ENCODE measurements around the gene CDH5.

DNA sequence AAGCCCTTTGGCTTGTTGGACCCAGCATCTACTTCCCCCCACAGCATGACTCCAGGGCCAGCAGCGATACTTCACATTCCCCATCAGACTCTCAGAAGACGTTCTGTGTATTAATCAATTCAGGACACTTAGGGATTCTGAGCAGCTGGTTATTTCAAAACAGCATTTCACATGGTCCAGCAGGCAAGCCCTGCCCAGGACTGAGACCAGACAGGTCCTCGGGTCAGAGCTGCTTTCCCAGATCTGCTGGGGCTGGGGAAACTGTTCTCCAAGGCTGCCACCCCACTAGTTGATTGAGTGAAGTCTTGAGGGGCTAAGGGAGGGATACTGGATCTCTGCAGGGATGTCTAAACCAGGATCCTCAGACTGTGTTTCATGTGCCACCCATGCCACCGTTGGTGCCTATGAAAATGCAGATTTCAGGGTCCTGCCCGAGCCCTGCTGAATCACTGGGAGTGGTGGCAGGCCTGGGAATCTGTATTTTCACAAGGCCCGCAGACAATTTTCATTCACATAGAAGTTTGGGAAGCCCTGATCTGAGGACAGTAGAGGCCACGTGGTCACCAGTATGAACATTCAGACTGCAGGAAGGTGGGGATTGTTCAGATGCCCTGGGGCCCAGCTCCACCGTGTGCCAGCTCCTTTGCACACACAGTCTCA is 40.6 kb upstream of the CDH5 start:
- no peak for TF ChIP-seq POLR2A (IDR thresholded peaks at IDR 0.05)
- TF ChIP-seq, protein P1, sequence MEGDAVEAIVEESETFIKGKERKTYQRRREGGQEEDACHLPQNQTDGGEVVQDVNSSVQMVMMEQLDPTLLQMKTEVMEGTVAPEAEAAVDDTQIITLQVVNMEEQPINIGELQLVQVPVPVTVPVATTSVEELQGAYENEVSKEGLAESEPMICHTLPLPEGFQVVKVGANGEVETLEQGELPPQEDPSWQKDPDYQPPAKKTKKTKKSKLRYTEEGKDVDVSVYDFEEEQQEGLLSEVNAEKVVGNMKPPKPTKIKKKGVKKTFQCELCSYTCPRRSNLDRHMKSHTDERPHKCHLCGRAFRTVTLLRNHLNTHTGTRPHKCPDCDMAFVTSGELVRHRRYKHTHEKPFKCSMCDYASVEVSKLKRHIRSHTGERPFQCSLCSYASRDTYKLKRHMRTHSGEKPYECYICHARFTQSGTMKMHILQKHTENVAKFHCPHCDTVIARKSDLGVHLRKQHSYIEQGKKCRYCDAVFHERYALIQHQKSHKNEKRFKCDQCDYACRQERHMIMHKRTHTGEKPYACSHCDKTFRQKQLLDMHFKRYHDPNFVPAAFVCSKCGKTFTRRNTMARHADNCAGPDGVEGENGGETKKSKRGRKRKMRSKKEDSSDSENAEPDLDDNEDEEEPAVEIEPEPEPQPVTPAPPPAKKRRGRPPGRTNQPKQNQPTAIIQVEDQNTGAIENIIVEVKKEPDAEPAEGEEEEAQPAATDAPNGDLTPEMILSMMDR (IDR thresholded peaks at IDR 0.05 in 8 of 11, conservative IDR thresholded peaks at IDR 0.05 in 3 of 11): no peak
- TF ChIP-seq POLR2AphosphoS5 (IDR thresholded peaks at IDR 0.05): no peak
